GM19452 (cell line): ENCODE data around the gene PLCB1.

Source experiments
- ATAC-seq: cut with Tn5 transposase; IDR thresholded peaks from one replicate; pipeline ENCODE4 v1.9.1; 2021; ENCODE audit not compliant: unreplicated experiment

PLCB1 gene

DNA sequence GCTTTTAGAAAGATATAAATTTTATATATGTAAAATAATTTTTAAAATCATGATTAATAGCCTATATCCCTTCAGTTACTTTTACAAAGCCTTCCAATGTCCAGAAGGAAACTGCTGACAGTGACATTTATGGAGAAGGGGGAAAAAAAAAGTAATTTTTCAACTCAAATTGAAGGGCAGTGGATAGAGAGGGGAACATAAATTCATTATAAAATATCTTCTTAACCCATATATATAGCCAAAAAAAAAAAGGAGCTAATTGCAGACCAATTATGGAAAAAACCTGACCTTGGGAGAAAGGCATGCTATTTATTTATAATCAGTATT is 392.9 kb downstream of the PLCB1 start:
- ATAC-seq, result no peak

DNA sequence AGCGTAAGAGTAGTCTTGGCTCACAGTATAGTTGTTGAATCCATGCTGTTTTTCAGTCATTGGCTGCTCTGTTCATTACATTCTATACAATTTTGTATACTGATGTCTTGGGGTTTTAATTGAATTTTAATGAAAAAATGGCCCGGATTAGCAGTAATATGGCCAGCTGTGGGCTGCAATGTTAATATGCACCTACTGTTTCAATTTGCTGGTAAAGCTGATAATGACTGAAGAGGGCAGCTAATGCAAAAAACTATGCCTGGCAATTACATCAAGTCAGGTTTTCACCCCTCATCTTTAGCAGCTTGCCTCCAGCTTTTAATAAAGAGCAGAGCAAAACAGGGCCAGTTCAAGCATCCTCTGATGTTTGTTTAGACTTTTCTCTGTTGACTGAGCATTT is 394.5 kb downstream of the PLCB1 start:
- no peak for ATAC-seq

DNA sequence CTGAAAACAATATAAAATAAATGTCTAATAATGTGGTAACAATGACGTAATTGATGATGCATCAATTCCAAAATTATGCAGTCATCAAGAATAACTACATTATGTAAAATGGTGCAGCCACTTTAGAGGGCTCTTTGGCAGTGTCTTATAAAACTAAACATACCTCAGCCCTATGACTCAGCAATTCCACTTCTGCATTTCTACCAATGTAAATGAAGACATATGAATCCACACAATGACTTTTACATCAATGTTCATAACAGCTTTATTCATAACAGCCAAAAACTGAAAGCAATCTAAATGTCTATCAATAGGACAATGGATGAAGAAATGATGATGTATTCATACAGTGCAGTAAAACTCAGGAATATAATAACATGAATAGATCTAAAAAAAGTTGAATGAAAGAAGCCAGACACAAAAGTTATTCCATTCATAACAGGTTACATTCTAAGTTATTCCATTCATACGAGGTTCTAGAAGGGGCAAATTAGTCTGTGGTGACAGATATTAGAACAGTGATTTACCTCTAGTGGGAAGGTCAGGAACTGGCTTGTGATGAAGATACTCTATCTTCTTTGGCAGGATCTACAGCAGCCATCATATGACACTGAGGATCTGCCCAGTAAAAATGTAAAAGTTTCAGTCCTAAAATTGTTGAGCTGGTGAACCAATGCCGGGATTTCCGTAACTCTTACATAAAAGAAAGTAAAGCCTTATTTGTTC is 396.1 kb downstream of the PLCB1 start:
- no peak for ATAC-seq

DNA sequence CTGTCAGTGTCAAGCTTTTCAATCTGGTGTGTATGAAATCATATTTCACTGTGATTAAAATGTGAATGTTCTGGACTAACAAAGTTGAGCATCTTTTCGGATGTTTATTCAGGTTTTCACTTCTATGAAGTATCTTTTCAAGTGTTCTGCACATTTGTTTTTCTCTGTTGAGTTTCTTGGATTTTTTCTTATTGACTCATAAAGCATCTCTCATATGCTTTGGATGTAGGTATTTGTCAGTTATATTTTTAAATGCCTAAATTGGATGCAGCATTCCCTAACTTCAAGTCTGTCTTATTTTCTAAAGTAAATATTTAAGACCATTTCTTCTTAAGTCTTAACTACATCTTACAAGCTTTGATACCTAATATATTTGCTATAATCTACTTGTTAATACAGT is 398.0 kb downstream of the PLCB1 start:
- ATAC-seq, result no peak

DNA sequence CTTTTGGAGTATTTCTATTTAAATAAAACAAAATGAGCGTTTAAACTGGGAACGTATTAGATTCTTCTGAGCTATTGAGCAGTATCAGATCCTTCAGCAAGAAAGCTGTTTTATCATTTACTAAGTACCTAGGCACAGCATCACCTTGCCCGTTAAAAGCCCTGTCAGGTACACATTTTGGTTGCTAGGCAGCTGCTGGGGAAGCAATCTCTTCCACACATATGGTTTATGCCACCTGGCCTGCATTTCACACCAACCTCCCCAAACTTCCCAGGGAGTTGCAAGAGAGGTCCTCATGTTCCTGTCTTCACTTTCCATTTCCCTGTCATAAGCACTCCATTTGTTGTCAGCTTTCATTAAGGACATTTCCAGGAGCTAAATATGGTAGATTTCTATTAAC is 400.1 kb downstream of the PLCB1 start:
- no peak for ATAC-seq

GRCh38 chr20:8534368-8535160 is 402.5 kb downstream of the PLCB1 start:
- no peak for ATAC-seq

GRCh38 chr20:8535403-8536261 is 403.6 kb downstream of the PLCB1 start:
- no peak for ATAC-seq

GRCh38 chr20:8536262-8536618 is 404.2 kb downstream of the PLCB1 start:
- no peak for ATAC-seq

DNA sequence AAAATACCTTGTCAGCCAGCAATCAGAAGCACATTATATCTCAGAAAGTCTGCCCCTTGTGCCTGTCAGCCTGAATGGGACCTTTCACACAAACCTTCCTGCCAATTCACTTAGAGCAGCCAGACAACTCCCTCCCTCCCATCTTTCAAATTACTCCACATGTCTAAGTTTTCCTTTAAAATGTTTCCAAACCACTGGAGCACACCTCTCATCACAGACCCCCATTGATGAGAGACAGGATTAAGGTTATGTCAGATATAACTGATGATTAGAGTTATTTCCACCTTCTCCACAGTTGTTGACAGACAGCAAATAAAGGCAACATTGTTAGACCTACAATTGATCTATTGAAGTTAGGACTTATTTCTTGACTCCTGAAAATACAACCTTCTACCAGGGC is 408.4 kb downstream of the PLCB1 start:
- no peak for ATAC-seq

DNA sequence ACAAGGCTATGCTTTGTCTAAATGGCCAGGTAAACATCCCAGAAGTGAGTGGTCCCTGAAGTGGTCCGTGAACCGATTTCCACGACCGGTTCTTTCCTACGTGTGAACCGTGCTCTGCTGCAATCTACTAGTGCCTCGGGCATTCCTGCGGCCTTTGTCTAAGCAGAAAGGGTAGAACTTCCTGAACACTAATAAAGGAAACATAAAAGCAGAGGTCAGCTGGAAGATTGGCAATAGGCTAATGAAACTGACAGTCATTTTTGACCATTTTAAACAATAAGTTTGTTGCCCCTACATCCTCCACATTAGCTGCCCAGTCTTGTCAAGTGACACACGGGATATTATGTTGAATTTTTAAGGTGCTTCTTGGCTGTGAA is 410.0 kb downstream of the PLCB1 start:
- ATAC-seq, result no peak

GRCh38 chr20:8545212-8545611 is 413.1 kb downstream of the PLCB1 start:
- no peak for ATAC-seq

- no peak for ATAC-seq
Observed at GRCh38 chr20:8547035-8547650, 415.1 kb downstream of the PLCB1 start.

GRCh38 chr20:8547968-8548588 is 416.0 kb downstream of the PLCB1 start:
- ATAC-seq, result no peak

- ATAC-seq, result no peak
Observed at GRCh38 chr20:8549192-8549591, 417.1 kb downstream of the PLCB1 start.

- no peak for ATAC-seq
Observed at GRCh38 chr20:8557711-8558110, 425.6 kb downstream of the PLCB1 start.

GRCh38 chr20:8562356-8562755 is 430.3 kb downstream of the PLCB1 start:
- ATAC-seq, result no peak

- no peak for ATAC-seq
Observed at GRCh38 chr20:8568075-8568474, 436.0 kb downstream of the PLCB1 start.

DNA sequence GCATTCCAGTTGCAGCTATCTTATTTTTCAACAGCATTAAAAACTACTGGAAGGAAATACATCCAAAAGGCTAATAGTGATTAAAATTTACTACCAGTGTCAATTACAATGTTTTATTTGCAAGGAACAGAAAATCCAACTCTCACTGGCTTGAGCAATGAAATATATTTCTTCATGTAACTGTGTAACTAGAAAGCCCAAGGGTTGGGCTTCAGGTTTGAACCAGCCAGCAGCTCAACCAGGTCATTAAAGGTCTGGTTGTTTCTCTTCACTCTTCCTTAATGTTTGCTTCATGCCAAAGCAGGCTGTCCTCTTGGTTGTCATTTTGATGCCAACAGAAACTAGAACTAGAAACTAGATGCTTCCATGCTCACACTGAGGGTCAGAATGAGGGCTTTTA is 437.7 kb downstream of the PLCB1 start:
- ATAC-seq, result no peak

- ATAC-seq, result no peak
Observed at GRCh38 chr20:8571611-8572010, 439.5 kb downstream of the PLCB1 start.

- ATAC-seq, result no peak
Observed at GRCh38 chr20:8573686-8574085, 441.6 kb downstream of the PLCB1 start.

GRCh38 chr20:8575114-8575513 is 443.0 kb downstream of the PLCB1 start:
- ATAC-seq, result no peak
